ENCODE data around the gene KIR3DL1. TPM values are rescaled to one million over a fixed set of nuclear protein-coding genes. Genes with fewer than 3 reads are reported as not detected.
A peak's percentile ranks its signal among the peaks of the same experiment; 100 is the strongest.

Gene KIR3DL1
- total RNA-seq, 1 donor from 2014 or later: not detected

DNA sequence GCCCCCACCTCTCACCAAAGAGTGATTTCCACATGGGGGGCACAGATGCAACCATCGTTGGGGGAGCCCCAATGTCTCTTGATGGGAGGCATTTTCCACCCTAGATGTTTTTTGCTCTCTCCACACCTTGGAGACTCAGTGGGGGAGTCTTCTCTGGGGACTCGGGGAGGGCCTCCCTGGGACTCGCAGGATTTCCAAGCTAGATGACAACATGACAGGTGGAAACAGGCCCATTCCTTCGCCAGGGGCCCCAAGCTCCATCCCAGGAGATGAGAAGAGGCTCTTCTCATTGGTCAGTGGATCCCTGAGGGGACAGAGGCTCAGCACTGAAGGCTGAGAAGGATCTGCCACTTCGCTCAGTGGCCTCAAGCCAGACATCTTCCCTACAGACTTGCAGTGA, 25.6 kb upstream of the KIR3DL1 start:
- TF ChIP-seq CTCF (IDR thresholded peaks at IDR 0.05): no peak
- Mint-ChIP-seq H3K36me3 (ENCODE audit: unreplicated experiment) (no peaks in the 10 kb centered on the region), H3K9me3 (ENCODE audit: unreplicated experiment) (peaks cover 50% of the 10 kb centered on the region), H3K4me3 (ENCODE audit: unreplicated experiment) (no peak overlapping the region), H3K4me1 (ENCODE audit: unreplicated experiment) (no peaks in the 10 kb centered on the region), H3K27me3 (ENCODE audit: unreplicated experiment) (no peaks in the 10 kb centered on the region), H3K27ac (ENCODE audit: unreplicated experiment) (no peak overlapping the region)
- DNase-seq (ENCODE audit: extremely low spot score, unreplicated experiment): no peak

DNA sequence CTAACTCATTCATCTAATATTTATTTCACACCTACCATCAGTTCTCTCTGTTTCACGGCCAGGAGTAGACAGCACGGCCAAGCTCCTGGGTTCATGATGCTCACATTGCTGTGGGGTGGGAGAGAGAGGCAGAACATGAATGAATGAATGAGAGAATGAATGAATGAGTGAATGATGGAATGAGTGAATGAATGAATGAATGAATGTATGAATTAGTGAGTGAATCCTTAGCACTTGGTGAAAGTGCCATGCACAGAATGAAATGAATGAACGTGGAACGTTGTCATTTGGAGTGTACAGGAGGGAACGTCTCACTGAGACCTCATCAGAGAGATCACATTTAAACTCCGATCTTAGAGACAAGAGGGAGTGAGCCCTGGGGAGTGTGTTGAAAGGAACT, 24.8 kb upstream of the KIR3DL1 start:
- Mint-ChIP-seq H3K4me3 (ENCODE audit: unreplicated experiment) (no peak overlapping the region), H3K27ac (ENCODE audit: unreplicated experiment) (no peak overlapping the region), H3K36me3 (ENCODE audit: unreplicated experiment) (no peaks in the 10 kb centered on the region), H3K9me3 (ENCODE audit: unreplicated experiment) (peaks cover 47% of the 10 kb centered on the region), H3K27me3 (ENCODE audit: unreplicated experiment) (no peaks in the 10 kb centered on the region), H3K4me1 (ENCODE audit: unreplicated experiment) (no peaks in the 10 kb centered on the region)
- TF ChIP-seq CTCF (IDR thresholded peaks at IDR 0.05): no peak
- DNase-seq (ENCODE audit: extremely low spot score, unreplicated experiment): no peak

DNA sequence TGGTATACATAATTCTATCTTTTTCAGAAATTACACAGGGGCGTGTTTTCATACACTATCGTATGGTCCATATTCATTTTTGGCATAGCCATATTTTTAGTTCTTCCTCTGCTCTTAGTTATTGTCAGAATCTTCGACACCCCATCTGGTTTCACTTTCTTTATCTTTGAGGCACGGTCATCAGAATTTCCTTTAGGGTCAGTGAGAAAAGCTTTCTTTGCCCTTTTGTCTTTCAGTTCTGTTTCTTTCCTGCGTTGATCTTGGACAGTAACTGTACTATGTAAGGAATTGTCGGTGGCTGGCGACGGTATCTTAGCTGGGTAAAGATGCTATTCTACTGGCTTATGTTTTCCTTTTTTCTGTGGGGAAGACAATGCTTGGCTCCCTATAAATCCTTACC, 23.5 kb upstream of the KIR3DL1 start:
- DNase-seq (ENCODE audit: extremely low spot score, unreplicated experiment): no peak
- Mint-ChIP-seq H3K4me1 (ENCODE audit: unreplicated experiment) (no peaks in the 10 kb centered on the region), H3K36me3 (ENCODE audit: unreplicated experiment) (no peaks in the 10 kb centered on the region), H3K9me3 (ENCODE audit: unreplicated experiment) (peaks cover 44% of the 10 kb centered on the region), H3K27me3 (ENCODE audit: unreplicated experiment) (no peaks in the 10 kb centered on the region), H3K4me3 (ENCODE audit: unreplicated experiment) (no peak overlapping the region), H3K27ac (ENCODE audit: unreplicated experiment) (no peak overlapping the region)
- no peak for TF ChIP-seq CTCF (IDR thresholded peaks at IDR 0.05)

GRCh38 chr19:54795758-54796157, 20.5 kb upstream of the KIR3DL1 start:
- no peak for DNase-seq (ENCODE audit: extremely low spot score, unreplicated experiment)
- Mint-ChIP-seq H3K4me3 (ENCODE audit: unreplicated experiment) (no peak overlapping the region), H3K27ac (ENCODE audit: unreplicated experiment) (no peak overlapping the region), H3K27me3 (ENCODE audit: unreplicated experiment) (no peaks in the 10 kb centered on the region), H3K4me1 (ENCODE audit: unreplicated experiment) (no peaks in the 10 kb centered on the region), H3K9me3 (ENCODE audit: unreplicated experiment) (peaks cover 37% of the 10 kb centered on the region), H3K36me3 (ENCODE audit: unreplicated experiment) (no peaks in the 10 kb centered on the region)
- TF ChIP-seq CTCF (IDR thresholded peaks at IDR 0.05): no peak

GRCh38 chr19:54803410-54803809, 12.9 kb upstream of the KIR3DL1 start, which contains the start of gene KIR2DL4:
Gene KIR2DL4, plus strand, starts transcription at chr19:54803610. Its CDS starts 42 bp downstream, at chr19:54803652.
- H3K27me3 Mint-ChIP-seq (ENCODE audit: unreplicated experiment): no peaks in the 10 kb centered on the region
- H3K9me3 Mint-ChIP-seq (ENCODE audit: unreplicated experiment): peaks cover 37% of the 10 kb centered on the region
- peak; percentile 74 for DNase-seq (ENCODE audit: extremely low spot score, unreplicated experiment)
- no peak within 1 kb of the TSS for H3K27ac Mint-ChIP-seq (ENCODE audit: unreplicated experiment)
- no peak for TF ChIP-seq CTCF (IDR thresholded peaks at IDR 0.05)
- H3K4me1 Mint-ChIP-seq (ENCODE audit: unreplicated experiment): no peaks in the 10 kb centered on the region
- no peak within 1 kb of the TSS for H3K4me3 Mint-ChIP-seq (ENCODE audit: unreplicated experiment)
- H3K36me3 Mint-ChIP-seq (ENCODE audit: unreplicated experiment): no peaks in the 10 kb centered on the region

All from osteocyte (in vitro differentiated cells).